D341Med (cell line): ENCODE data around the gene INVS.

Experiments
- DNase-seq: peaks from one replicate; pipeline ENCODE4 v3.0.0; 2012; ENCODE audit warnings: low spot score

INVS gene

DNA sequence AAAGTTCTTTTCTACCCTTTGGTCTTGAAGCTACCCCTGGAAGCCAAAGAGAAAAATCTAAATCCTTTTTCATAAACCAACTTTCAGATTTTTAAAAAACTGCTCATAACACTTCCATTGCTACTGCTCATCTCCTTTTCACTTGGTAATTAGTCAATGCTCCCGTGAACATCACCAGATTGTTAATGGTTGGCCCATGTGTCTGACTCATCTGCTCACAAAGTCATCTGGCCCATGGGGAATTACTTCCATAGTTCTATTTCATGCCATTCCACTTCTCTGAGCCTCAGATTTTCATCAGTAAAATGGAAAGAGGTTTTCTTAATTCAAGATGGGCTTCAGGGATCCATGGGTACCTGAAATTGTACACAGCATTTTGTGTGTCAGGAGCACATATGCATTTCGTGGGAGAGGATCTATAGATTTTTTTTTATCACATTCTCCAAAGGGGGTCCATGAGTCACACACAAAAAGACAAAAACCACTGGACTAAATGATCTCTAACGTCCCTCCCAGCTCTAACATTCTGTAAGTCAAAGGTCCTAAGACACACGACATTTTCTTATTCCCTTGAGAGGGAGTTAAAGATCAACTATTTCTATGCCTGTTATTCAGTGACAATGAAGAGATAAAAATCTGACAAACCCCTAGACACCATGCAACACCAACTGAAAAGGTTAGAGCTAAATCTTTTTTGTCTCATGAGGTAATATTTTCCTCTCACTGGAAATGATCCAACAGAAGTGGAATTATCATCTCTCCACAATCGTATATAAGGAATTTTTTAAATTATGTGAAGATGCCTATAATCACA lies 178.3 kb downstream of the INVS start:
- DNase-seq = no peak

DNA sequence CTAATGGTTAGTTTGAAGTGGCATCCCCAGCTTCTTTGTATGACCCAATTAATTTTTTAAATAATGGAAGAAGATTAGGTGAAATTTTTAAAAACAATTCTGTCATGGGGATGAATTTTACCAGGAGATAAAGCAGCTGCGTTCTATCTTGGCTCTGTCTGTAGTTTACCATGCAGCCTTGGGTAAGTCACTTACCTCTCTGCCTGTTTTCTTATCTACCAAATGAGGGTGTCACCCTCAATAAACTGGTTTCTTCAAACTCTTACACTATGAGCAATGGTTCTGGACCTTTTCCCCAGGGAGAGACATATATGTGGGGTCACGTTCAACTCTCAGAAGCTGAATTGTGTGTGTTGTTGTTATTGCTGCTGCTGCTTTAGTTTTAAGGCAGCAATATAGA lies 182.0 kb downstream of the INVS start:
- DNase-seq = no peak

DNA sequence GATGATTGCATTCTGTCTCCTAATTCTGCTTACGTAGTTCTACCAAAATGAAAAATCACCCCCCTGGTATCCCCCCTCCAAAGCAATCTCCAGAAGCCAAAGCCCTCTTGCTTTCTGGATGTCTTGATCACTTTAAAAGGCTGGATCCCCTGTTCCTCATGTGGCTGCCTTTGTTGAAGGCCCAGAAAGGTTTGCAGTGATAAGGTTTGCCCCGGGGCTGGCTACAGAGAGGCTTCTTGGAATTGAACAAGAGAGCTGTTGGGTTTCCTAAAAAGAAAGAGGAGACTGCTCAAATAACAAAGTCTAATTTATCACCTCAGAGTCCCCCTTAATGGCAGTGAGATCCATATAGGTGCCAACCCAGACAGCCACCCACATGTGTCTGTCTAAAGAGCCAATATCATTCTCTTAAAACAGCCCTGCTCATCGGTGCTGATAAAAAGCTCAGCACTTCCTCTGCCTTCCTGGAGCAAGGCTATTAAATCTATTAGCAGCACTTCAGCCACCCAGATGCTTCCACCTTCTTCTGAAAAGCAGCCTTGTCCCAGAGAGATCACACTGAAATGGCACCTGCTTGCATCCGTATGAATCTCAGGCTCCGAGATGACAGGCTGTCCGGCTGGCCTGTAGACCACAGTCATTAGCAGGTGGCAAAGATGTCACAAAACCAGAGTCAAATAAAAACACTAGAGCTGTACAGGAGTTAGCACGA lies 182.8 kb downstream of the INVS start:
- DNase-seq = no peak

DNA sequence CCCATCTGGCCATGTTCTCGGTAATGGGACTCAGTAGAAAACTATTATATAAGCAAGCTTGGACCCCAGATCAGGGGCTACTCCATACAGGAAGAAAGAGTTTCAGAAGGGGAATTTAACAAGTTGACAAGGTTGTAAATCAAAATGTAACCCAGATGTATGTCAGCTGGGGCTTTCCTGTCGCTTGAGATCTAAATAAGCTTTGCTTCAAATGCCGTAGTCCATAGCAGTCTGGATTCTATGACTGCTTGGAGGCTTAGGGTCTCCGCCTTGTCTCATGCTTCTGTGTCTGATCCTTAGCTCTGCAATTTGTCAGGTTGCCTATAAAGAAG lies 183.3 kb downstream of the INVS start:
- DNase-seq = no peak

DNA sequence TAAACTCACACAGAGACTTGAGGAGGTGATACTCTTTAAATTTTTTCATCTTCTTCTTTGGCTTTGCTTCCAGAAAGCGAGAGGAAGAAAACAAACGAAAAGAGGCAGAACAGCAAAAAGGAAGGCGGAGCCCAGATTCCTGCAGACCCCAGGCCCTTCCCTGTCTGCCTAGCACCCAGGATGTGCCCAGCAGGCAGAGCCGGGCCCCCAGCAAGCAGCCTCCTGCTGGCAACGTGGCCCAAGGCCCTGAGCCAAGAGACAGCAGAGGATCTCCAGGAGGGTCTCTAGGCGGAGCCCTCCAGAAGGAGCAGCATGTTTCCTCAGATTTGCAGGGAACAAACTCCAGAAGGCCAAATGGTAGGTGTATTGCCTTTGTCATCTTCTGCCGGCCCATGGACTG lies 185.2 kb downstream of the INVS start:
- DNase-seq = no peak

DNA sequence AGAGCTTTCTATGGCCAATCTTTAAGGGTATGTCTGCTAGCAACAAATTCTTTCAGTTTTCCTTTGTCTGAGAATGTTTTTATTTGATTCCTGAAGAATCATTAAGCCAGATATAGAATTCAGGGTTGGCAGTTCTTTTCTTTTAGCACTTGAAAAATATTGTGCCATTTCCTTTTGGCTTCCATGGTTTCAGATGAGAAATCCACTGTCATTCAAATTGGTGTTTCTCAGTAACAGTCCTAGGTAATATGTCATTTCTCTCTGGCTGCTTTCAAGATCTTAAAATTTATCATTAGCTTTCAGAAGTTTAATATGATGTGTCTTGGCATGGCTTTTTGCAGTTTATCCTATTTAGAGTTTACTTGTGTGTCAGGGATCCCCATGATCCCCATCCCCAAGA lies 186.0 kb downstream of the INVS start:
- DNase-seq = no peak

DNA sequence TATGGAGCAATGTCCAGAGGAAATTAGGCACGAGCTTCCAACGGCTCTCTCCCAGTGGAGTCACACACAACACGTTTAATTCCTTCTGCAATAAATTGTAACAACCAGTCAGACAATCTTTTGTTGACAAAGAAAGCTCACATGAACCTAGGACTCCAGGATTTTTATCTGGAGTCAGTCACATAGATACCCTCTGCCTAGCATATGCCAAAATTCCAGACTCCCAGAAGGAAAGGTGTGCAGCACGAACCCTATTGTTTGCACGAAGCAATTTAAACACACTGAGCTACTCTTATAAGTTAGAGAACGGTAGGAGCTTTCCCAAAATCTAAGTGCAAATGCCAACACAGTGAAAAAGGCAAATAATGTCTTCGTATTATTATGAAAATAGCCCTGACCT lies 186.6 kb downstream of the INVS start:
- DNase-seq = no peak

DNA sequence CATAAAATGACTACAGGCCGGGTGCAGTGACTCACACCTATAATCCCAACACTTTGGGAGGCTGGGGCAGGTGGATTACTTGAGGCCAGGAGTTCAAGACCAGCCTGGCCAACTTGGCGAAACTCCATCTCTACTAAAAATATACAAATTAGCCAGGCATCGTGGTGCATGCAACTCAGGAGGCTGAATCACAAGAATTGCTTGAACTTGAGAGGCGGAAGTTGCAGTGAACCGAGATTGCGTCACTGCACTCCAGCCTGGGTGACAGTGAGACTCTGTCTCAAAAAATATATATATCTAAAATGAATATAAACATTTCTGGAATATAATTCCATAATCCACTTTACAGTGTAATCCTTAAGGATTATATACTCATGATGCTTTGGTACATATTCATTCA lies 187.2 kb downstream of the INVS start:
- DNase-seq = no peak

DNA sequence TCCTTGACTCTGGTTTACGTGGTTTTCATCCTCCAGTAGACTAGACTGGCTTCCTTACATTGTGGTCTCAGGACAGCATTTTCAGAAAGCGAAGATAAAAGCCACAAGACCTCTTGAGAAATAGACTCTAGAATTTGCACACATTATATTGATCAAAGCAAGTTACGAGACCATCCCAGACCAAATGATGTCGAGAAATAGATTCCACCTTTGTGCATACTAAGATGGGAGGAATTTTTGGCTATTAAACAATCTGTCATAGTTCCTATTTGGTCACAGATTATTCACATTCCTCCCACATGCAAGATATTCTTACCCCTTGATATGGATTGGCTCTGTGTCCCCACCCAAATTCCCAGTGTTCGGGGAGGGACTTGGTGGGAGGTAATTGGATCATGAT lies 188.1 kb downstream of the INVS start:
- DNase-seq = no peak

DNA sequence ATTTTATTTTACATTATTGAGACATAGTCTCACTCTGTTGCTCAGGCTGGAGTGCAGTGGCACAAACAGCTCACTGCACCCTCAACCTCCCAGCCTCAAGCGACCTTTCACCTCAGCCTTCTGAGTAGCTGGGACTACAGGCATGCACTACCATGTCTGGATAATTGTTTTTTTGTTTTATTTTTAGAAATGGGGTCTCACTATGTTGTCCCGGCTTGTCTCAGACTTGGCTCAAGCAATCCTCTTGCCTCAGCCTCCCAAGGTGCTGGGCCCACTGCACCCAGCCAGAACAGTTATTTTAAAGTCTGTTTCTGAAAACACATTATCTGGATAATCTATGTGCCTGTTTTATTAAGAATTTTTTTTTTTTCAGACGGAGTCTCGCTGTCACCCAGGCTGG lies 191.7 kb downstream of the INVS start:
- no peak for DNase-seq

DNA sequence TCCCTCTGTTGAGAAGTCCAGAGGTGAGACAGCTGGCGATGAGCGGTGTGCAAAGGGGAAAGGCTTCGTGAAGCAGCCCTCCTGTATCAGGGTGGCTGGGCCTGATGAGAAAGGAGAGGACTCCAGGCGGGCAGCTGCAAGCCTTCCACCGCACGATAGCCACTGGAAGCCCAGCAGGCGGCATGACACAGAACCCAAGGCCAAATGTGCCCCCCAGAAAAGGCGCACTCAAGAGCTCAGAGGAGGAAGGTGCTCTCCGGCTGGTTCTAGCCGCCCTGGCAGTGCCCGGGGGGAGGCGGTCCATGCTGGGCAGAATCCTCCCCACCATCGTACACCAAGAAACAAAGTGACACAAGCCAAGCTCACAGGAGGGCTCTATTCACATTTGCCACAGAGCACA lies 193.4 kb downstream of the INVS start:
- no peak for DNase-seq

DNA sequence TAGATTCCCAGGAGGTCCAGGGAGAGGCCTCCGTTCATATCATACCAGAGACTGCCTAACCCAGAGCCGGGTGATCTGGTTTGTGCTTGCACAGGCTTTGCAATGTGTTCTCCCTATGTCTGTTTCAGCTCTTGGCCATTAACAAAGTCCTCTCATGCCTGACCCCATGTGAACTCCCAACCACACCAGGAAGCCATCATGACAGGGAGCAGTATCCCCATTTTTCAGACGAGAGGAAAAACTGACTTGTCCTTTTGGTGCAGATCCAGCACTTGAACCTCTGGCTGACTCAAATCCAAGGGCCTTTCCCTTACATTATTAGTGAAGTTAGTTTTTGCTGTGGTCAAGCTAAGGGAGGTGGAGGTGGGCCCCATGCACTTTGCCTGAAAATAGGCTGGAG lies 195.3 kb downstream of the INVS start:
- no peak for DNase-seq

DNA sequence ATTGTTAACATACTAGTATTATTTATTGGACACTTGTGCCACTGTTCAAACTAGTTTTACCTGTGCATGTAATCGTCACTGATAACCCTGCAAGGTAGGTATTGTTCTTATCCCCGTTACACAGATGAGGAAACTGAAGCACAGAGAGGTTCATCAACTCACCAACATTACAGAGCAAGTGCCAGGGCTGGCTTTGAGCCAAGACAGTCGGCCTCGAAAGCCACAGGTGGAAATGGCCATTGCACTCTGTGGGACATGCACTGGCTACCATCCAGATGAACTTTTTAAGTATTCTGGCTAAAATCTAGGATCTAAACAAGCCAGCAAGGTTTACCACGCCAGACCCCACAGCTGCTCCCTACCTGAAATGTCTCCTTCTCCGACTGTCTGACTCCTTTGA lies 195.8 kb downstream of the INVS start:
- DNase-seq = no peak

DNA sequence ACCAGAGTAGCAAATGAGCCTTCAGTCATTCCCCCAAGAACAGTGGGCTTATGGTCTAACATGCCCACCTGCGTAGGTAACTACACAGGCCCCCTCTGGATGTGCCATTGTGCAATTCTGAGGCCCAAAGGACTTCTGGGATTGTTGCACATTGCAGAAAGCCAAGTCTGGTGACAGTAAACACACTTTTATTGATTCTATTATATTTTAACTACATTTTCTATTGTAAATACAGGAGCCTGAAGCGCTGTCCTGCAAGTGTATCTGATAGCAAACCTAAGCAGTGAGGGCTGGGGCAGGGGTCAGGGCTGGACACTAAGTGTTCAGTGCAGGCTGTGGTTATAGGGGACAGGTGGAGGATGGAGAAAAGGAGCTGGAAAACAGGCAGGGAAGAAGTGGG lies 196.2 kb downstream of the INVS start:
- no peak for DNase-seq

DNA sequence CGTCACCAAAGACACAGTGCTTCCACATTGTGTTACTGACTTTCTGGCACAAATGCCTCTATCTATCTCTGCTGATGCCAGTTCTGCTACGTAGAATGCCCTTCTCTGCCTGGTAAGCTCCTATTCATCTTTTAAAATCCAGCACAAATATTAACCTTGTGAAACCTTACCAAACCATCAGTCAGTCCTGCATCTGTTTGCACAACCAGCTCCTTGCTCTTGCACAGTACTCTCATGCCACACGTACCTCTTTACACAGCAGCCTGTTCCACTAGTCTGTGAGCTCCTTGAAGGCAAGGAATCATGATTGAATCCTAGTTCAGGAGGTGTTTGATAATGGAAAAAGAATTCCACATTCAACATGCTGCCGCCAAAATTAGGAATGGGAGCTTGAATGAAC lies 197.4 kb downstream of the INVS start:
- DNase-seq = no peak

DNA sequence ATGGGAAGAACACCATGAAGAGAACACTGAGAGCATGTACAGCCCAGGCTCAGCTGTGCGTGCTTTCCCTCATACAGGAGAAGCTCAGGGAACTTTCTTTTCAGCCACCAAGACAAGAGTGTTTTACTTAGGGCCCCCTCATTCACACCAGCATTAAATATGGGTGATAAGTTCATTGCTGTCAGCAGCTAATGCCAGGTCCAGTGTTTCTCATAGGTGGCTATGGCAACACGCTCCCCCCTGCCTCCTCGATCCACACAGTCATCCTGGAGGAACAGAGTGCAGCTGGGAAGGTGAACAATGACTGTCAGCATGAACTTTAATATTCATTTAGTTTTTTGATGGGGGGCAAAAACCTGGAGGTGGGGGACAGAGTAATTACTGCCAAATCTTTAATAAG lies 199.3 kb downstream of the INVS start:
- DNase-seq = no peak

DNA sequence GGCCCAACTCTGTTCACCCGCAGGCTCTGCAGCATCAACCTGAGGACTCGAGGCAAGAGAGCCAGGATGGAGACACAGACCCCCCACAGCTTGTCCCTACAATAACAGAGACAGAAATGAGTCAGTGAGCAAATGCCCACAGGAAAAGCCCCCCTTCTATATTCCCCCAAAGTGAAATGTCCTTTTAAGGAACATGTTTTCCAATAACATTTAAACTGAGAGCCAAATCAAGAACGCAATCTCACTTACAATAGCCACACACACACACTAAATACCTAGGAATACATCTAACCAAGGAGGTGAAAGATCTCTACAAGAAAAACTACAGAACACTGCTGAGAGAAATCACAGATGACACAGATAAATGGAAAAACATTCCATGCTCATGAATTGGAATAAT lies 204.7 kb downstream of the INVS start:
- DNase-seq = no peak

DNA sequence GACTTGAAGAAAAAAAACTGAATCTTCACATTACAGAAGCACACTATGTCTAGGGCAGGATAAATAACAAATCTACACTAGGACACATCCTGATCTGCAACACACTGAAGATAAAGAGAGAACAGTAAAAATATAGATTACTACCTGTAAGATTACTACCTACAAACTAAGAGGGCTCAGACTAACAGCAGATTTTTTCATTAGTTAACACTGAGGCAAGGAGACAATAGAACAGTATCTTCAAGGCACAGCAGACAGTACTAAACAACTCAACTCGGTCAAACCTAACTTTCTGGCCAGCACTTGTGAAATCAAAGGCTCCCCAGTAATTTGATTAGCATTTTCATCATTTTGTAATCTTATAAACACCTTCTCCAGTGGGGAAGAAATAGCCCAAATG lies 207.2 kb downstream of the INVS start:
- DNase-seq = no peak

DNA sequence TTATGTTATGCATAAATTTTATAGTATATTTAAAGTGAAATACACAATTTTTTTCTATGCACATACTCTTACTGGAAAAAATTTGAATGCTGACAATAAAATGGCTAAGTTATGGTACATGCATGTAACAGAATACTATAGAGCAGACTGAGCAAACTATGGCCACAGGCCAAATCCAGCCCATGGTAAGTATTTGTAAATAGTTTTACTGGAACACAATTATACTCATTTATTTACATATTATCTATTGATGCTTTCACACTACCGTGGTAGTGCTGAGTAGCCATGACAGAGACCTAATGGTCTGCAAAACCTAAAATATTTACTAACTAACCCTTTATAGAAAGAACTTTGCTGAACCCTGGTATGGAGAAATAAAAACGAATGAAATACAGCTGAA lies 208.0 kb downstream of the INVS start:
- no peak for DNase-seq

DNA sequence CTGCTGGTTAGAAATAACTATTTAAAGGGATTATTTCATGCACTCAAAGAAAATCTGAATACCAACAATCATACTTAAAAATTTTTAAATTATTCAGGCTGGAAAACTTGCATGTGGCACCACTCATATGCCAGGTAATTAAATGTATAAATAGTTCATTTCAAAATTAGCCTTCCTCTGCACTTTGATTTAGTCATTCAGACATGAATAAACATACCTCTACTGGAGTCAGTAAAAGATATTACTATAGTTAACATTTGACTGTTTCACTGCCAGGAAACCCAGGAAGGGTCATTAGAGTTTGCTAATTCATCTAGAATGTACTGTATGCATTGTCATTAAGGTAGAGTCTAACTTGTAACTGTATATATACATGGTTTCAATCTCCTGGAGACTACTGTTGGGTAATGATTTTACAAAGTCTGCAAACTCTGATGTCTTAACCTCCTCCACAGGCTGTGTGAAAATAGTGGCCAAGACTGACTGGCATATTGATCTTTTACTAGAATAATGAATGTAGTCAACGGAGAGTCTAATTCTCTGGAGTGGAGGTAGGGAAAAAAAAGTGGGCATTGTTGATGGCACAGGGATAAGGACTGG lies 210.0 kb downstream of the INVS start:
- no peak for DNase-seq

DNA sequence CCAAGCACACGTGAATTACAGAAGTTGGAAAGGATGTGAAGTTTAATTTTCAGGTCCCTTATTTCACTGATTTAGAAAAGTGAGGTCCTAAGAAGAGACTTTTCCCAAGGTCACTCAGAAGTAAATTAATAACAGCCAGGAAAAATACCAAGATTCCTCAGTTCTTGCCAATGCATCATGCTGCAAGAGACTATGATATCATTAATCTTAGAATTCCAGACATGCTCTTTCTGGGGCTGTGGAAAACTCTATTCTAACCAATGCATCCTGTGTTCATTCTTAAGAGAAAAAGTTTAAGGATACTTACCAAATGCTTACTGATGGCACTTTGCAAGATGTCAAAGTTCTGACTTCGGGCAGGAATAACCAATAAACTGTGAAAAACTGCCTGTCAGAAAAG lies 210.9 kb downstream of the INVS start:
- no peak for DNase-seq

DNA sequence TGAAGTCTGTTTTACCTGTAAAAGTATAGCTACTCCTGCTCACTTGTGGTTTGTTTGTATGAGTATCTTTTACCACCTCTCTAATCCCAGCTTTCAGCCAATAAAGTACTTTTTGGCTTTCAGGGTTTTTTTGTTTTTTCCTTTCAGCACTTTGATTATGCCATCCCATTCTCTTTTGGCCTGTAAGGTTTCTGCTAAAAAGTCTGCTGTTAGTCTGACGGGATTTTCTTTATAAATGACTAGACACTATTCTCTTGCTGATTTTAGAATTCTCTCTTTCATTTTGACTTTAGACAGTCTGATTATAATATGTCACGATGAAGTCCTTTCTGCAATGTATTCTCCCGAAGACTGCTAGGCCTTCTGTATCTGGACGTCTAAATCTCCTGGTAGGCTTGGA lies 216.5 kb downstream of the INVS start:
- DNase-seq = no peak

DNA sequence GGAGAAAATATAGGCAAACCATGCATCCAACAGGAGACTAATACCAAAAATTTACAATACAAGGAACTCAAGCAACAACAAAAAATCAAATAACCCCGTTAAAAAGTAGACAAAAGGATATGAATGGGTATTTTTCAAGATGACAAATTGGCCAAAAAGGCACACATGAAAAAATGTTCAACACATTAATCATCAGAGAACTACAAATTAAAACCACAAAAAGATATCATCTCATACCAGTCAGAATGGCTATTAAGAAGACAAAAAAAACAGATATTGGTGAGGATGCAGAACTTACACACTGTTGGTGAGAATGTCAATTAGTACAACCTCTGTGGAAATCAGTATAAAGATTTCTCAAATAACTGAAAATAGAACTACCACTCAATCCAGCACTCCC lies 218.7 kb downstream of the INVS start:
- DNase-seq = no peak
